ENCODE measurements around the gene NLRX1. TPM values are rescaled to one million over a fixed set of nuclear protein-coding genes. Genes with fewer than 3 reads are reported as not detected.
A peak's percentile ranks its signal among the peaks of the same experiment; 100 is the strongest.

The NLRX1 gene
- total RNA-seq, 1 donor from 2014 or later, result 35.9 TPM

DNA sequence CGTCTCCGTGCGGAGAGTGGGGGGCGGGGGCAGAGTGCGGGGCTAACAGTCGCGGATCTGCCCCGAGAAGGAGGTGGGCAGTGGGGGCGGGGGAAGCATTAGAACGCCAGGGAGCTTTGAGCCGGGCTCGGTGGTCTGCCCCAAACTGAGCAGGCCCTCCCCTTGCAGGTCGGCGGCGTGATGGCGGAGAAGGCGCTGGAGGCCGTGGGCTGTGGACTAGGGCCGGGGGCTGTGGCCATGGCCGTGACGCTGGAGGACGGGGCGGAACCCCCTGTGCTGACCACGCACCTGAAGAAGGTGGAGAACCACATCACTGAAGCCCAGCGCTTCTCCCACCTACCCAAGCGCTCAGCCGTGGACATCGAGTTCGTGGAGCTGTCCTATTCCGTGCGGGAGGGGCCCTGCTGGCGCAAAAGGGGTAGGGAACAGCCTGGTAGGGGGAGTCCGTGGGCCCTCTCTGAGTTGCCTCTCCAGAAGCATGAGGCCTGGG lies 18.7 kb upstream of the NLRX1 start:
- H3K36me3 ChIP-seq, result no peaks in the 10 kb centered on the region
- no peak for DNase-seq (ENCODE audit: low spot score in 2 of 2)
- no peak overlapping the region for H3K27ac ChIP-seq
- H3K4me3 ChIP-seq, result peak overlapping the region; percentile 78
- H3K27me3 ChIP-seq, result no peaks in the 10 kb centered on the region
- intact Hi-C loops (cut with DNase I), result no loop called here
- TF ChIP-seq, protein P1, sequence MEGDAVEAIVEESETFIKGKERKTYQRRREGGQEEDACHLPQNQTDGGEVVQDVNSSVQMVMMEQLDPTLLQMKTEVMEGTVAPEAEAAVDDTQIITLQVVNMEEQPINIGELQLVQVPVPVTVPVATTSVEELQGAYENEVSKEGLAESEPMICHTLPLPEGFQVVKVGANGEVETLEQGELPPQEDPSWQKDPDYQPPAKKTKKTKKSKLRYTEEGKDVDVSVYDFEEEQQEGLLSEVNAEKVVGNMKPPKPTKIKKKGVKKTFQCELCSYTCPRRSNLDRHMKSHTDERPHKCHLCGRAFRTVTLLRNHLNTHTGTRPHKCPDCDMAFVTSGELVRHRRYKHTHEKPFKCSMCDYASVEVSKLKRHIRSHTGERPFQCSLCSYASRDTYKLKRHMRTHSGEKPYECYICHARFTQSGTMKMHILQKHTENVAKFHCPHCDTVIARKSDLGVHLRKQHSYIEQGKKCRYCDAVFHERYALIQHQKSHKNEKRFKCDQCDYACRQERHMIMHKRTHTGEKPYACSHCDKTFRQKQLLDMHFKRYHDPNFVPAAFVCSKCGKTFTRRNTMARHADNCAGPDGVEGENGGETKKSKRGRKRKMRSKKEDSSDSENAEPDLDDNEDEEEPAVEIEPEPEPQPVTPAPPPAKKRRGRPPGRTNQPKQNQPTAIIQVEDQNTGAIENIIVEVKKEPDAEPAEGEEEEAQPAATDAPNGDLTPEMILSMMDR (IDR thresholded peaks at IDR 0.05), result no peak
- no peaks in the 10 kb centered on the region for H3K9me3 ChIP-seq
- peaks cover 0 to 10% of the 10 kb centered on the region in 2 donors for H3K4me1 ChIP-seq

DNA sequence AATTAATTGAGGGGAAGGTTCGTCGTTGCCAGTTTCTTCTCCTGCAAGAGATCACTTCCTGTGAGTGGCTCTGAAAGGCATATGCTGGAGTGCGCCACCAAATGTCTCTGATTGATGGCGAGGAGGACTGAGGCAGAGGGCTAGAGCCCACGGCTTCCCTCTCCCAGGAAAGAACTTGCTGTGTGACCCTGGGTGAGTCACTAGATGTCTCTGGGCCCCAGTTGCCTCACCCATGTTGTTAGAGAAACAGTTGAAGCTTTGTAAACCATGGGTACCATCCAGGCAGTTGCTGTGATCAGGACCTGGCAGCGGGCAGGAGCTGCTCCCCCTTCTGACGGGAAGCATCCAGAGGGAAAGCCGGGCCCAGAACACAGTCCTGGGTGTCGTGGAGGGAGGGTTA lies 16.5 kb upstream of the NLRX1 start:
- intact Hi-C loops (cut with DNase I), result no loop called here
- no peaks in the 10 kb centered on the region for H3K9me3 ChIP-seq
- H3K4me3 ChIP-seq, result no peak overlapping the region
- no peaks in the 10 kb centered on the region for H3K36me3 ChIP-seq
- DNase-seq (ENCODE audit: low spot score in 2 of 2), result no peak
- H3K4me1 ChIP-seq, result peaks cover 0 to 10% of the 10 kb centered on the region in 2 donors
- H3K27me3 ChIP-seq, result no peaks in the 10 kb centered on the region
- H3K27ac ChIP-seq, result no peak overlapping the region
- TF ChIP-seq, protein P1 (IDR thresholded peaks at IDR 0.05), result no peak

DNA sequence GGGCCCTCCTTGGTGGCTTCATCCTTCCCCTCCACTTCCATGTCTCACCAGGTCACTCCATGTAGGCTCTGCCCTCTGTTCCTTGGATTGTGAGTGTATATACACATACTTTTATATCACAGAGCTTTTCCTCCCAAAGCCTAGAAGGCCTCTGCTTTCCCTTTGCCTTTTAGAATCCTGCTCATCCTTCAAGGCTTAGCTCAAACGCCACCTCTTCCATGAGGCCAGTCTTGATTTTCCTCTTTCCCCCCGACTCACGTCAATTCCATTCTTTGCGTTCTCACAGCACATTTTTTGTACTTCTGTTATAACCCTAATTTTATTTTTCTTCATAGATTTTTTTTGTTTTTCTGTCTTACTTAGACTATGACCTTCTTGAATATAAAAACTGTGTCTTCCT lies 15.9 kb upstream of the NLRX1 start:
- DNase-seq (ENCODE audit: low spot score in 2 of 2), result no peak
- H3K4me3 ChIP-seq, result no peak overlapping the region
- H3K9me3 ChIP-seq, result no peaks in the 10 kb centered on the region
- intact Hi-C loops (cut with DNase I), result no loop called here
- no peak overlapping the region for H3K27ac ChIP-seq
- TF ChIP-seq, protein P1 (IDR thresholded peaks at IDR 0.05), result no peak
- H3K4me1 ChIP-seq, result peaks cover 0 to 10% of the 10 kb centered on the region in 2 donors
- no peaks in the 10 kb centered on the region for H3K27me3 ChIP-seq
- H3K36me3 ChIP-seq, result no peaks in the 10 kb centered on the region

DNA sequence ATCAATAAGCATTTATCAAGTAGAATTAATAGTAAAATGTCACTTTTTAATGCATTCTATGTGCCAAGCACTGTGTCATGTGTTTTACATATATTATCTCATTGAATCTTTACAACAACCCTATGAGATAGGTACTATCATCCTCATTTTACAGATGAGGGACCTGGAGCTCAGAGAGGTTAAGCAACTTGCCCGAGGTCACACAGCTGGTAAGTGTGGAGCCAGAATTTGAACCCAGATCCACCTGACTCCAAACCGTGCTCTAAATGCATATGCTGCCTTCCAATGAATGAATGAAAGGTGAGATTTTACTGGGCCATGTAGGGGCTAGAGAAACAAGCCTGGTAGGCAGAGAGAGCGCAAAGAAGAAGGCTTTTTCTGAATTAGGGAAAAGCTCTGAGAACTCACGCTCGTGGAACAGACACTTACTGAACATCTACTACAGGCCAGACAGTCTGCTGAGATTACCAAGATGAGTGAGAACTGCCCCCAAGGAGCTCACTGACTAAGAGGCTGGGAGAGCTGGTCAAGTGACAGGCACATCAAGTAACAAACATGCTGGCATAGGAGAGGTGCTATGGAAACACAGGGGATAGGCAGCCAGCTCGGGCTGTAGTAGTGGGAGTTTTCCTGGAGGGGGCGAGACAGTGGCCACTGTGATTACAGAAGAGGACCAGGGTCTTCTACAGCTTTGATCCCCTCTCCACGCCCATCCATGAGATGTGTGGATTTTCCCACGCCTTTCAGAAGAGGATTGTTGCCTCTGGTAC lies 15.3 kb upstream of the NLRX1 start:
- peaks cover 0 to 10% of the 10 kb centered on the region in 2 donors for H3K4me1 ChIP-seq
- H3K9me3 ChIP-seq, result no peaks in the 10 kb centered on the region
- no peaks in the 10 kb centered on the region for H3K36me3 ChIP-seq
- H3K4me3 ChIP-seq, result no peak overlapping the region
- H3K27ac ChIP-seq, result no peak overlapping the region
- no peak for DNase-seq (ENCODE audit: low spot score in 2 of 2)
- TF ChIP-seq, protein P1 (IDR thresholded peaks at IDR 0.05), result no peak
- H3K27me3 ChIP-seq, result no peaks in the 10 kb centered on the region
- intact Hi-C loops (cut with DNase I), result no loop called here

DNA sequence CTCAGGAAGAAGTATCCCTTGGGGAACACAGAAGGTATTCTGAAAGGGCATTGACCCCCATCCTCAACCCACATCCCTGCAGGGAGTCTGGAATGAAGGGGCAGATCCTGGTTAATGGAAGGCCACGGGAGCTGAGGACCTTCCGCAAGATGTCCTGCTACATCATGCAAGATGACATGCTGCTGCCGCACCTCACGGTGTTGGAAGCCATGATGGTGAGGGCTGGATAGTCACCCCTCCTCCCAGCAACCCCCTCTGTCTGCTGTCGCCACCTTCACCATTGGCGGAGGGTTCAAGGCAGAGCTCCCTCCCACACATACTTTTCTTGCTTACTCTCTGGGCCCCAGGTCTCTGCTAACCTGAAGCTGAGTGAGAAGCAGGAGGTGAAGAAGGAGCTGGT lies 14.3 kb upstream of the NLRX1 start:
- Histone ChIP-seq H3K4me1 (peaks cover 0 to 7% of the 10 kb centered on the region in 2 donors), H3K36me3 (no peaks in the 10 kb centered on the region), H3K9me3 (no peaks in the 10 kb centered on the region), H3K4me3 (no peak overlapping the region), H3K27me3 (no peaks in the 10 kb centered on the region), H3K27ac (no peak overlapping the region)
- DNase-seq (ENCODE audit: low spot score in 2 of 2), result no peak
- intact Hi-C loops (cut with DNase I), result no loop called here
- TF ChIP-seq, protein P1 (IDR thresholded peaks at IDR 0.05), result no peak

Data from ascending aorta (tissue), 2 donors.